GM23248 (cell line): Measurements from ENCODE around the gene ERC2. TPM values are rescaled to one million over a fixed set of nuclear protein-coding genes. Genes with fewer than 3 reads are reported as not detected.

Experiments
- DNase-seq: peaks from one replicate; pipeline ENCODE4 v3.0.0-alpha.2; 2015
- H2AFZ ChIP-seq: fragments of 200-600 bp; sonication (generic); 2 replicates; pipeline ENCODE4 v1.6.1; 2016; ENCODE audit warnings: antibody characterized with exemption
- H3F3A ChIP-seq: fragments of 200-600 bp; sonication (generic); 2 replicates; pipeline ENCODE4 v1.6.1; 2016; ENCODE audit warnings: mild to moderate bottlenecking, antibody characterized with exemption, mixed run types; ENCODE audit not compliant: insufficient read depth
- H3K27ac ChIP-seq: fragments of 200-600 bp; sonication (generic); 2 replicates; pipeline ENCODE4 v1.5.1; 2016; ENCODE audit warnings: mild to moderate bottlenecking
- H3K27me3 ChIP-seq: fragments of 200-600 bp; sonication (generic); replicated peaks from 2 replicates; pipeline ENCODE4 v1.6.1; 2016; ENCODE audit warnings: mild to moderate bottlenecking; ENCODE audit not compliant: insufficient read depth
- H3K36me3 ChIP-seq: fragments of 200-600 bp; sonication (generic); 2 replicates; pipeline ENCODE4 v1.6.1; 2016; ENCODE audit warnings: low read depth, mild to moderate bottlenecking
- H3K4me1 ChIP-seq: fragments of 200-600 bp; sonication (generic); 2 replicates; pipeline ENCODE4 v1.6.1; 2016; ENCODE audit warnings: mild to moderate bottlenecking; ENCODE audit not compliant: insufficient read depth
- H3K4me2 ChIP-seq: fragments of 200-600 bp; sonication (generic); one replicate; pipeline ENCODE4 v1.6.1; 2016; ENCODE audit warnings: mild to moderate bottlenecking; ENCODE audit not compliant: unreplicated experiment
- H3K4me3 ChIP-seq: fragments of 200-600 bp; sonication (generic); 2 replicates; pipeline ENCODE4 v1.5.1; 2016; ENCODE audit warnings: mild to moderate bottlenecking
- H3K79me2 ChIP-seq: fragments of 200-600 bp; sonication (generic); 2 replicates; pipeline ENCODE4 v1.6.1; 2016; ENCODE audit warnings: mild to moderate bottlenecking; ENCODE audit not compliant: insufficient read depth
- H3K9ac ChIP-seq: fragments of 200-600 bp; sonication (generic); 2 replicates; pipeline ENCODE4 v1.6.1; 2016; ENCODE audit warnings: mild to moderate bottlenecking
- H3K9me2 ChIP-seq: fragments of 200-600 bp; sonication (generic); 2 replicates; pipeline ENCODE4 v1.6.1; 2016; ENCODE audit warnings: mixed run types, mild to moderate bottlenecking, moderate library complexity; ENCODE audit not compliant: insufficient read depth
- H3K9me3 ChIP-seq: fragments of 200-600 bp; sonication (generic); one replicate; pipeline ENCODE4 v1.6.1; 2017; ENCODE audit warnings: low read depth
- H4K20me1 ChIP-seq: fragments of 200-600 bp; sonication (generic); 2 replicates; pipeline ENCODE4 v1.6.0; 2016; ENCODE audit not compliant: insufficient read depth
- EZH2 ChIP-seq: fragments of 200-600 bp; sonication (generic); IDR thresholded peaks from 2 replicates; pipeline ENCODE4 v1.6.1; 2018; ENCODE audit warnings: antibody characterized with exemption, mild to moderate bottlenecking; ENCODE audit not compliant: insufficient read depth, poor library complexity, severe bottlenecking
- EZH2phosphoT487 ChIP-seq: fragments of 200-600 bp; sonication (generic); IDR thresholded peaks from 2 replicates; pipeline ENCODE4 v1.6.1; 2018; ENCODE audit warnings: antibody characterized with exemption, moderate library complexity, mild to moderate bottlenecking, low read depth; ENCODE audit not compliant: insufficient read depth
- WGBS, 2 experiments: methylation state at CpG; one replicate each; pipeline ENCODE4 v1.1.6; 2015 to 2017; ENCODE audit warnings: low lambda C conversion rate in 2 of 2, low coverage in 1 of 2; ENCODE audit errors: missing lambda C conversion rate in 2 of 2; 5-methylcytosine and 5-hydroxymethylcytosine counted together
- in situ Hi-C: fragments of 300-500 bp; cut with MboI; formaldehyde crosslinking; loops from 2 replicates; pipeline ENCODE4 v1.15.0; 2020
- polyA plus RNA-seq: library from polyadenylated mRNA; unstranded; fragments of >200 nt; fragmentation: Nextera tagmentation; extraction: Ambion mirVana; gene quantifications from 2 replicates; pipeline ENCODE4 v1.2.1, GENCODE V29; 2016
- total RNA-seq: library from RNA; depleted of rRNA; stranded (reverse); fragments of >200 nt; shearing (Covaris generic); gene quantifications from 2 replicates; pipeline ENCODE4 v1.2.3, GENCODE V29; 2014

ERC2 gene
- total and polyA plus RNA-seq, 2 experiments from 2014 or later, result not detected

- H3K9ac ChIP-seq, result no peak overlapping the region
- no peak overlapping the region for H3K4me2 ChIP-seq
- TF ChIP-seq EZH2 (no peak), EZH2phosphoT487 (no peak)
- H3K36me3 ChIP-seq, result no peaks in the 10 kb centered on the region
- no peaks in the 10 kb centered on the region for H3K79me2 ChIP-seq
- in situ Hi-C loops, result no loop called here
- H3K4me3 ChIP-seq, result no peak overlapping the region
- no peaks in the 10 kb centered on the region for H3F3A ChIP-seq
- no peaks in the 10 kb centered on the region; the same call in 1 of the 2 replicates for H3K27me3 ChIP-seq
- no peaks in the 10 kb centered on the region; the same call in 1 of the 2 replicates for H4K20me1 ChIP-seq
- no peaks in the 10 kb centered on the region for H3K9me3 ChIP-seq
- H3K27ac ChIP-seq, result no peak overlapping the region
- H3K9me2 ChIP-seq, result no peaks in the 10 kb centered on the region
- no peaks in the 10 kb centered on the region for H3K4me1 ChIP-seq
- peak; percentile 4 for DNase-seq
- WGBS, 2 experiments, result 74 to 82% methylated on average over 1 of the region's 1 CpG
- H2AFZ ChIP-seq, result no peak overlapping the region
These were observed 672.5 kb downstream of the ERC2 start for GRCh38 chr3:55795746-55796145.

DNA sequence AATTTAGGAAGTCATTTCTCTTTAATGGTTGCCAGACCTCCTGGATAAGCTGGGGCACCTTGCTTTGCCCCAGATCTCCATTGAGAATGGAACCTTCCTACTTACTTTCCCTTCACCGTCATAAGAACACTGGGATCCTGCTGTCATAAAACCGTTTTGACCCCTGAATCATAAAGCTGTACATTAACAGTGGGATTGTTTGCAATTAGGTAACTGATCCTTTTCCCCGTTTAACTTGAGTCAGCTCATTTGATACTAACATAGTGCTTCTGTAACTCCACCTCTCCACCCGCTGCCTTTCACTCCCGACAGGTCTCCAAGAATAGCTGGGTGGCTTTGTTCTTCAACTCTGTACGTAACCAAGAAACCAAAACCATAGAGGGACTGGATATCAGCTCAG lies 673.0 kb downstream of the ERC2 start:
- no peak overlapping the region for H3K4me2 ChIP-seq
- no peak overlapping the region for H3K27ac ChIP-seq
- H3K27me3 ChIP-seq, result no peaks in the 10 kb centered on the region; the same call in 1 of the 2 replicates
- DNase-seq, result no peak
- 32 to 34% methylated on average over 6 of the region's 6 CpGs for WGBS, 2 experiments
- TF ChIP-seq EZH2 (no peak), EZH2phosphoT487 (no peak)
- H4K20me1 ChIP-seq, result no peaks in the 10 kb centered on the region; the same call in 1 of the 2 replicates
- no peaks in the 10 kb centered on the region for H3K4me1 ChIP-seq
- in situ Hi-C loops, result no loop called here
- no peaks in the 10 kb centered on the region for H3K9me2 ChIP-seq
- H3K79me2 ChIP-seq, result no peaks in the 10 kb centered on the region
- H3K9me3 ChIP-seq, result no peaks in the 10 kb centered on the region
- H3F3A ChIP-seq, result no peaks in the 10 kb centered on the region
- no peaks in the 10 kb centered on the region for H3K36me3 ChIP-seq
- H3K9ac ChIP-seq, result no peak overlapping the region
- H2AFZ ChIP-seq, result no peak overlapping the region
- H3K4me3 ChIP-seq, result no peak overlapping the region

DNA sequence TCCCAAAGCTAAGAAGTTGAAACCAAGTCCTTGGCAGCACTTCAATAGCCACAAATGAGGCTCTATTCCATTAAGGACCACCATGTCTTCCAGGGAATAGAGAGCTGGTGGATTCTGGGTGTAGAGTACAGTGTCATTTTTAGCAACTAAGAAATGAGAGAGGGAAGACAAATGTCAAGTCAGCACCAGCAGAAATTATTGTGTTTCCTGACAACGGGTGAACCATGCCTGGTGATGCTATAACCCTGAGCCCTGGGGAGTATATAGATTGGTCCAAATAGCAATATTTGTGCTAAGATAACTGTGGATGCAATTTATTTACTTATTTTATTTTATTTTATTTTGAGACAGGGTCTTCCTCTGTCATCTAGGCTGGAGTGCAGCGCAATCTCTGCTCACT lies 675.5 kb downstream of the ERC2 start:
- H3K9me3 ChIP-seq, result no peaks in the 10 kb centered on the region
- no peak for TF ChIP-seq EZH2phosphoT487
- no peak for TF ChIP-seq EZH2
- in situ Hi-C loops, result no loop called here
- no peaks in the 10 kb centered on the region for H3F3A ChIP-seq
- H3K4me2 ChIP-seq, result no peak overlapping the region
- H3K36me3 ChIP-seq, result no peaks in the 10 kb centered on the region
- no peak for DNase-seq
- no peak overlapping the region for H2AFZ ChIP-seq
- no peak overlapping the region for H3K9ac ChIP-seq
- H3K27ac ChIP-seq, result no peak overlapping the region
- H3K4me1 ChIP-seq, result no peaks in the 10 kb centered on the region
- no peaks in the 10 kb centered on the region for H3K79me2 ChIP-seq
- H3K9me2 ChIP-seq, result no peaks in the 10 kb centered on the region
- no peak overlapping the region for H3K4me3 ChIP-seq
- H3K27me3 ChIP-seq, result no peaks in the 10 kb centered on the region; the same call in 1 of the 2 replicates
- no peaks in the 10 kb centered on the region; the same call in 1 of the 2 replicates for H4K20me1 ChIP-seq
- WGBS, 2 experiments, result 58 to 63% methylated on average over 2 of the region's 2 CpGs

DNA sequence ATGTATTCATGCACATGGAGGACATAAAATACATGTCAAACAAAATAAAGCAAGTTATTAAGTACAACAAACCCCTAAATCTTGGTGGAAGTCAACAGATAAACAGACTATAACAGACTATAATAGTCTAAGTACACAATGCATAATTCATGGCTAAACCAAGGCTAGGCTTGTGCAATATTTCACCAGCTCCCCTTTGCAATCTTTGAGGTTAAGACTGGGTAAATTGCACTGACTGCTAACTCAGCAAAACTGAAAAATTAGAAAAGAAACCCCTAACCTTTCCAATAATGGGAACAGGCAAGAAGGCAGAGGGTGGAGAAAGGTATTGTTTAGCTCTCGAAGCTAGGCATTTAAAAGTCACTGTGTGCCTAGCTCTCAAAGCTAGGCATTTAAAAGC lies 676.3 kb downstream of the ERC2 start:
- H3K9me2 ChIP-seq, result no peaks in the 10 kb centered on the region
- no peaks in the 10 kb centered on the region; the same call in 1 of the 2 replicates for H4K20me1 ChIP-seq
- H3K4me2 ChIP-seq, result no peak overlapping the region
- H3K4me1 ChIP-seq, result no peaks in the 10 kb centered on the region
- no peak overlapping the region for H3K4me3 ChIP-seq
- no peak for TF ChIP-seq EZH2
- TF ChIP-seq EZH2phosphoT487, result no peak
- H3K27me3 ChIP-seq, result no peaks in the 10 kb centered on the region; the same call in 1 of the 2 replicates
- in situ Hi-C loops, result no loop called here
- H3F3A ChIP-seq, result no peaks in the 10 kb centered on the region
- no peak overlapping the region for H3K27ac ChIP-seq
- H3K79me2 ChIP-seq, result no peaks in the 10 kb centered on the region
- H2AFZ ChIP-seq, result no peak overlapping the region
- no peaks in the 10 kb centered on the region for H3K36me3 ChIP-seq
- no peaks in the 10 kb centered on the region for H3K9me3 ChIP-seq
- 11 to 13% methylated on average over 1 of the region's 1 CpG for WGBS, 2 experiments
- H3K9ac ChIP-seq, result no peak overlapping the region
- no peak for DNase-seq
